ENCODE measurements around the gene FYN. TPM values are rescaled to one million over a fixed set of nuclear protein-coding genes. Genes with fewer than 3 reads are reported as not detected.

FYN gene
- total and polyA plus RNA-seq, 2 donors from 2014 or later: 34.5 to 52.4 TPM

DNA sequence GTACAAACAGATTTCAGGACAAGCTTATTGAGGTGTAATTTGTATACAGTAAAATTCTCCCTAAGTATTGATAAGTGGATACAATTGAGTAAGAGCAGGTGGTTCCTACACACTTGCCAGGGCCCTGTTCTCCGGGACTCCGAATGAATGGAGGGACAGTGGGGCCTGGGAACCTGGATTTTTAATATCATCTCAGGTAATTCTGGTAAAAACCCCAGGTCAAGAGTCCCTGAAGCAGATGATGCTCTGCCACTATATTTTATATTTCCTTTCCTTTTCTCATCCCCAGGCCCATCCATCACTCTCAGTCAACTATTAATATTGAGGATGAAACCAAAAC is 104.9 kb downstream of the FYN start:
- intact Hi-C loops (cut with DNase I): no loop called here

DNA sequence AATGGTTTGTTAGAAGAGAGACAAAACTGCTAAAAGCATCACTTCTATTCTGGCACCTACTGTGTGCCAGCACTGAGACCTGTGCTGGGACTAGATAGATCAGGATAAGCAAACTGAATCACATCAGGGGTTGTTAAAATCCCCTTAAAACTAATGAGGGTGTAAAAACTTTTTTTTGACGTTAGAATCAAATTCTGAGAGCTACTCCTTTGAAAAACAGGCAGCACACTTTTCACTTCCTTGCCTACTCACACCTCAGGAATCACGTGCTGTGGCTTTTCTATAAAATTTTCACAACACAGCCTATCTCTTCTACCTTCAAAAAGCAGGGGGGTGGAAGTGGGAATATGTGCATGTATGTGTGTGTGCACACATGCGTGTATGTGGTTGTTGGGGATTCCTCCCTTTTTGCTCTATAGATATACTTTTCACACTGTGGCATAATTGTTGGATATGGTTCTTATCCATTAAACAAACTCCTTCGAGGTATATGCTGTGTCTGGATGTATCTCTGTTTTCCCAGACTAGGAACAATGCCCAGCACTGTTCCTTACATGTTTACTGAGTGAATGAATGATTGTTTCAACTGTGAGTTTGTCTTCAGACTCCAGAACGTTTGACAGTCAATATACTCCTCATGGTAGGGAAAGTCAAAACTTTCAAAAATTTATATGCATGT is 105.4 kb downstream of the FYN start:
- no peaks in the 10 kb centered on the region for H3K9me3 ChIP-seq (ENCODE audit: control insufficient read depth in 2 of 3, insufficient read depth in 1 of 3, low read length in 3 of 3)
- peaks cover 2 to 3% (median 3%) of the 10 kb centered on the region in 3 donors for H3K4me1 ChIP-seq (ENCODE audit: control insufficient read depth in 2 of 3, insufficient read depth in 2 of 3, low read depth in 1 of 3, low read length in 3 of 3)
- no peak overlapping the region for H3K27ac ChIP-seq (ENCODE audit: low read depth in 2 of 2, low read length in 2 of 2)
- DNase-seq (no peak), FAIRE-seq (no peak)
- TF ChIP-seq CTCF (IDR thresholded peaks at IDR 0.05; ENCODE audit: borderline replicate concordance, extremely low read depth, insufficient read depth): no peak
- intact Hi-C loops (cut with DNase I): no loop called here
- H3K27me3 ChIP-seq (ENCODE audit: control insufficient read depth, insufficient read depth, low read length): no peaks in the 10 kb centered on the region
- no peaks in the 10 kb centered on the region for H3K36me3 ChIP-seq (ENCODE audit: control insufficient read depth in 2 of 3, insufficient read depth in 3 of 3, low read length in 3 of 3)
- H3K9ac ChIP-seq (ENCODE audit: low read length in 3 of 3): no peak overlapping the region
- H3K4me3 ChIP-seq (ENCODE audit: low read length in 3 of 3): no peak overlapping the region

More for the DNA sequence above, 104.9 kb downstream of the FYN start:
- no peaks in the 10 kb centered on the region for H3K27me3 ChIP-seq (ENCODE audit: control insufficient read depth, insufficient read depth, low read length)
- H3K4me3 ChIP-seq (ENCODE audit: low read length in 3 of 3): no peak overlapping the region
- TF ChIP-seq CTCF (IDR thresholded peaks at IDR 0.05; ENCODE audit: borderline replicate concordance, extremely low read depth, insufficient read depth): no peak
- DNase-seq: no peak
- H3K4me1 ChIP-seq (ENCODE audit: control insufficient read depth in 2 of 3, insufficient read depth in 2 of 3, low read depth in 1 of 3, low read length in 3 of 3): peaks cover 0 to 3% (median 2%) of the 10 kb centered on the region in 3 donors
- no peak overlapping the region for H3K9ac ChIP-seq (ENCODE audit: low read length in 3 of 3)
- H3K36me3 ChIP-seq (ENCODE audit: control insufficient read depth in 2 of 3, insufficient read depth in 3 of 3, low read length in 3 of 3): no peaks in the 10 kb centered on the region
- H3K9me3 ChIP-seq (ENCODE audit: control insufficient read depth in 2 of 3, insufficient read depth in 1 of 3, low read length in 3 of 3): no peaks in the 10 kb centered on the region
- no peak for FAIRE-seq
- no peak overlapping the region for H3K27ac ChIP-seq (ENCODE audit: low read depth in 2 of 2, low read length in 2 of 2)

DNA sequence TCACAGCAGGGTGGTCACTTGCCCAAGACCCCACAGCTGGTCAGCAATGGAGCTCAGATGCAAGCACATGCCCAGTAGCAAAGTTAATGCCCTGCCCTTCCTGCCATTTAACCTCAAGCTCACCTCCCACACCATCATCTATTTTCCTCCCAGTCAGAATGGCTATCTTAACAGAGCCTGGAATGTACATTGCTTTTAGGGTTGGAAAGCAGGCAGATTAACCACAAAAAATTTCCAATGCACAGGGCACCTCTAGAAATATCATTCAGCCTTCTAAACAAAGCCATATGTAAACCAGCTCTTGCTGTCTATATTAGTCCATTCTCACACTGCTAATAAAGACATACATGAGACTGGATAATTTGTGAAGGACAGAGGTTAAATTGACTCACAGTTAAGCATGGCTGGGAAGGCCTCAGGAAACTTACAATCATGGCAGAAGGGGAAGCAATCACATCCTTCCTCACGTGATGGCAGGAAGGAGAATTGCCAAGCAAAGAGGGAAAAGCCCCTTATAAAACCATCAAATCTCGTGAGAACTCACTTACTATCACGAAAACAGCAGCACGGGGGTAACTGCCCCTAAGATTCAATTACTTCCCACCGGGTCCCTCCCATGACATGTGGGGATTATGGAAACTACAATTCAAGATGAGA is 106.9 kb downstream of the FYN start:
- Histone ChIP-seq H3K4me3 (ENCODE audit: low read length in 3 of 3) (no peak overlapping the region), H3K27ac (ENCODE audit: low read depth in 2 of 2, low read length in 2 of 2) (no peak overlapping the region), H3K9ac (ENCODE audit: low read length in 3 of 3) (no peak overlapping the region), H3K9me3 (ENCODE audit: control insufficient read depth in 2 of 3, insufficient read depth in 1 of 3, low read length in 3 of 3) (no peaks in the 10 kb centered on the region), H3K27me3 (ENCODE audit: control insufficient read depth, insufficient read depth, low read length) (no peaks in the 10 kb centered on the region), H3K4me1 (ENCODE audit: control insufficient read depth in 2 of 3, insufficient read depth in 2 of 3, low read depth in 1 of 3, low read length in 3 of 3) (peaks cover 2 to 9% (median 3%) of the 10 kb centered on the region in 3 donors), H3K36me3 (ENCODE audit: control insufficient read depth in 2 of 3, insufficient read depth in 3 of 3, low read length in 3 of 3) (no peaks in the 10 kb centered on the region)
- intact Hi-C loops (cut with DNase I): no loop called here
- DNase-seq (no peak), FAIRE-seq (no peak)
- TF ChIP-seq CTCF (IDR thresholded peaks at IDR 0.05; ENCODE audit: borderline replicate concordance, extremely low read depth, insufficient read depth): no peak
